ENCODE results near the gene HUWE1.
"Not testable (repeated sequence)": the region's sequence is repeated elsewhere in the genome, so short reads cannot be mapped to it uniquely, and the experiment has no call there.

HUWE1 gene

GRCh38 chrX:53606456-53606855 is 80.1 kb downstream of the HUWE1 start:
- DNase-seq: no peak

DNA sequence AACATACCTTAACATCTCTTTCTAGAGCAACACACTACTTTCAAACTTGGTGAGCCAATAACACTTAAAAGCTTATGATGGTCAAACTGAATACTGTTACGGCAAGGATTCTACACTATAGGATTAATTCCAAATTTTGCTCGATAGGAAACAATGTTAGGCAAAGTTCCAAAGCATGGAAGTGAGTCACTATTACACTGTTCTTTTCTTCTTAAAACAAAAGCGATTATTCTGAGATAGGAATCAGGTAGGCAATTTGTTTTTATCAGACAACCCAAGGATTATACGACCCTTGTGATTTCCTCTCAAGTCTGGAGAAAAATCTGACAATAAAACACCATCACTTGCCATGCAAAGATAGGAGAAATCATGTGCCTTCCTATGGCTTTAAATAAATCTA is 81.5 kb downstream of the HUWE1 start:
- no peak for DNase-seq

- DNase-seq: no peak
Measured at GRCh38 chrX:53599781-53600396, 86.6 kb downstream of the HUWE1 start.

GRCh38 chrX:53598169-53598568 is 88.3 kb downstream of the HUWE1 start:
- DNase-seq: no peak

DNA sequence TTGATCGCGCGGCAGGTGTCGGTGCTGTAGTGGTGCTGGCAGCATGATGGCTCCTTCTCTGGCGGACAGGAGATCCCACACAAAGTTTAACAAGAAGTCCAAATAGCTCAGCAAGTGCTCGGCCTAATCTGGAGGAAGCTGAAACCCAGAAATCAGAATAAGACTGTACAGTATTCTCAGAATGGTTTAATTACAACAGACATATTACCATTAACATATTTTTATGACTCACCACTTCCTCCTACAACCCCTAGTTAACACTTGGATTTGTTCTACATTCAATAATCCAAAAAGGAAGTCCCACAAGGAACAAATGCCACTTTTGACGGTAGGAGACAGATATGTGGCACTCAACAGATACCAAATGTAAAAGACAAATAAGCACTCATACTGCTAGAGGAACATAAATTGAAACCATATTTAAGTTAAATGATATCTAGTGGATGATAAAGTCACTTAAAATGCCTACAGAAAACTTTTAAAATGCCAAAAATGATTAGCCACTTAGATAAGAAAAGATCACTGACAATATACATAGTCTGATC is 91.2 kb downstream of the HUWE1 start:
- DNase-seq: no peak

DNA sequence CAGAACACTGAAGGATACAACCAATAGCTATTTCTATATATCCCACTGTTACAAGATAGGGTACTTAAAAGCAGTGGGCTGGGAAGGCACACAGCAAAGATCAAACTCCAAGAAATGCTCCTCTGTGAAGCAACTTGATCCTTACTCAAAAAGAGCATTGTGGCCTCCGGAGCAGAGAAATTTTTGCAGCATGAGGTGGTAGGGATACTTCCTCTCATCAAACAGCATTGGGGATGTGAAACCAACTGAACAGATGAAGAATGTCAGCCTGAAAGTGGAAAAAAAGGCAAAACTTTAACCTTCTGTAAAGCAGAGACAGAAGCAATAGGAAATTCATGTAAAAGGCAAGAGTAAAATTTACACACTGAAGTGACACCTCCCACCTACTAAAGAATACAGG is 92.2 kb downstream of the HUWE1 start:
- no peak for DNase-seq

GRCh38 chrX:53587795-53588420 is 98.6 kb downstream of the HUWE1 start:
- DNase-seq: no peak

DNA sequence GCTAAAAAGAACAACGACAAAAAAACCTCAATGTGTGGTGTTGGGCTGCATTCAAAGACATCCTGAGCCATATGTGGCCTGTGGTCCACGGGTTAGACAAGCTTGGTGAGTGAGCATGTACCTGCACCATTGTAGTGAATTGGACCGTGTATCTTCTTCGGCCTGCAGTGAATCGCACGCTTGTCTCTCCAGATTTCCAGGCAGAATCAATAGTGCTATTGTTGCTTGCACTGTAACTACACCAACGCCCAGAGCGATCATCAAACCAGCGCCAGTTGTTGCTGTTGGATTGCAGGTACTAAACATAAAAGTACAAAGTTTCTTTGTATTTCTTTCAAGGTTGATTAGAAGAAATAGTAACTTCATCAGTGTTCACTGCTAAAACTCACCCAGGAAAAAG is 101.6 kb downstream of the HUWE1 start:
- DNase-seq: no peak

- DNase-seq: no peak
Measured at GRCh38 chrX:53583571-53583970, 102.9 kb downstream of the HUWE1 start.

GRCh38 chrX:53580742-53581504 is 105.6 kb downstream of the HUWE1 start:
- DNase-seq: no peak

DNA sequence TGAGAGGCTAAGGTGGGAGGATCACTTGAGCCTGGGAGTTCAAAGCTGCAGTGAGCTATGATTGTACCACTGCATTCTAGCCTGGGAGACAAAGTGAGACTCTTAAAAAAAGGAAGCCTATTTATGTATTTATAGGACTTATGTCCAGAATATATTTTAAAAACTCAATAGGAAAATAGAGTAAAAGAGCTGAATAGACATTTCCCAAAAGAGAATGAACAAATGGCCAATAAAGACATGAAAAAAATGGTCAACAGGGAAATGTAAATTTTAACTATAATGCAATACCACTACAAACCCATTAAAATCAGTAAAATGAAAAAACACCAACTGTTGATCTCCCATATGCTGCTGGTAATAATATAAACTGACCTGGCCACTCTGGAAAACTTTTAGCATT is 115.0 kb downstream of the HUWE1 start:
- DNase-seq: no peak

- no peak for DNase-seq
Measured at GRCh38 chrX:53563324-53563723, 123.2 kb downstream of the HUWE1 start.

DNA sequence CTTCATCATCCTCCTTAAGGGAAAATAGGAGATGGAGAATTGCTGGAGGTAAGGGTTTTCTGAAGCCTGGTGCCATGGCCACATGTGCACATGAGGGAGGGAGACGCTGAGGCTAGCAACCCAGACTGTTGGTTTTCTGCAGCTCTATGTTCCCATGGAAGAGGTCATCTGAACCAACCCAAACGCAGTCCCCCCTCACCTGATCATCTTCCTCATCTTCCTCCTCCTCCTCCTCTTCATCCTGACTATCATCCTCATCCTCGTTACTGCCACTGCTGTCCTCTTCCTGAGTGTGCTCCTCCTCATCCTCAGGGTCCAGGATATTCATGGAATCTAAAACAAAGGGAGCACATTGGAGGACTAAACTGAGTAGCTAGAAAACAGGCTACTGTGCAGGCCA is 124.6 kb downstream of the HUWE1 start:
- no peak for DNase-seq

GRCh38 chrX:53558646-53559045 is 127.9 kb downstream of the HUWE1 start:
- DNase-seq: no peak

DNA sequence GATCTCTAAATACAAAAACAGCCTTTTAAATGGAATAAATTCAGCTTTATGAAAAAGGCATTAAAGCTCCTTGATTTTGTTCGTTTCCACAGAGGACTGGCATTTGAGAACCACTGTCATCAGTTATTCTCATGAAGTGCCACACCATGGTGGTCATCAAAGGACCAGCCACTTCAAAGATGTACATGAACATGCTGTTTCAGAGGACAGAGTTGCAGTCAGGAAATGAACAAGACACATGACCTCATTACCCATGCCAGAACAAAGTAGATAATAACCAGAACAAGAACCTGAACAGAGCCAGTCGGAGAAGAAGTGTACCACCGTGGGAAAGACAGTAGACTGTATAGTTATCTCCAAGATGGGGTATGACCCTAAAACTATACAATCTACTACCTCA is 129.7 kb downstream of the HUWE1 start:
- DNase-seq: no peak

- DNase-seq: no peak
Measured at GRCh38 chrX:53550756-53551463, 135.6 kb downstream of the HUWE1 start.

DNA sequence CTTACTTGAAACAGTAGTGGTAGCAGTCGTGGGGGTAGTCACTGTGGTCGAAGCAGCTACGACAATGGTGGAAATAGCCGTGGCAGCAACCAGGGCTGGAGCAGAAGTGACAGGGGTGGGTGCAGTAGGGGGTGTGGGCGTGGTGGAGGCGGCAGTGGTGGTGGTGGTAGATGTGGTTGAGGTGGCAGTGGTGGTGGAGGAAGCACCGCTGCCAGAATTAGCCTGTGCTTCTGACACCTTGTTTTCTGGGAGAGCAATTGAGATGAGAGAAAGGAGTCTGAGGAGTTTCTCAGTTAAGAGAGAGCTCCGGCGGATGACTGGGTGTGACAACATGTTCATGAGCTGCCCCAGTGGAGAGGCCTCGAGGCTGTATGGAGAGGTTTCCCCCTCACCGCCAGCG is 138.9 kb downstream of the HUWE1 start:
- no peak for DNase-seq

DNA sequence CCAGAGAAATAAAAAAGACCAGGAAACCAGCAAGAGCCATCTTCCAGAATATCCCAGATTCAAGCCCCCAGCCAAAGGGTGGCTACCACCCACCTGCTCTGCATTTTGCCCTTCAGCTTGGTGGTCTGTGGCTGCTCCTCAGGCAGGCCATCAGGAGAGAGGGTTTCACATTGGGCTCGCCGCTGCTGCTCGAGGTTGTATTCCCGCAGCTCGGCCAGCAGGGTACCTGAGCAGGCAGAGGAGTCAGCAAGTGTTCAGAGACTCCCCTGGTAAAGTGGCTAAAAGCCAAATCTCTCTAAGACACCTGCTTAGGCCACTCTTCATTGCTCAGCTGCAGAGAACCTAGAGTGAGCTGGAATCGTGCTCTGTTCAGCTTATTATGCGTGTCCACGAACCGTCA is 141.6 kb downstream of the HUWE1 start:
- no peak for DNase-seq

- no peak for DNase-seq
Measured at GRCh38 chrX:53538781-53539180, 147.7 kb downstream of the HUWE1 start.

GRCh38 chrX:53531255-53531966 is 155.1 kb downstream of the HUWE1 start:
- not testable (repeated sequence) for DNase-seq

DNA sequence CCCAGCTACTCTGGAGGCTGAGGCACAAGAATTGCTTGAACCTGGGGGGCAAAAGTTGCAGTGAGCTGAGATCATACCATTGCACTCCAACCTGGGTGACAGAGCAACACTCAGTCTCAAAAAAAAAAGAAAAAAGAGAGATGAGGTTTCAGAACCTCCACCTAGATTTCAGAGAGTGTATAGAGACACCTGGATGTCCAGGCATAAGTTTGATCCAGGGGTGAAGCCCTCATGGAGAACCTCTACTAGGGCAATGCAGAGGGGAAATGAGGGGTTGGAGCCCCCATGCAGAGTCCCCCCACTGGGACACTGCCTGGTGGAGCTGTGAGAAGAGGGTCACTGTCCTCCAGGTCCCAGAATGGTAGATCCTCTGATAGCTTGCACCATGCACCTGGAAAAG is 159.5 kb downstream of the HUWE1 start:
- no peak for DNase-seq

- DNase-seq: no peak
Measured at GRCh38 chrX:53511322-53511721, 175.2 kb downstream of the HUWE1 start.

GRCh38 chrX:53504035-53504434 is 182.5 kb downstream of the HUWE1 start:
- DNase-seq: not testable (repeated sequence)

Data from NCI-H1092 treated with DMSO at 0.1 percent for 48 hours (cell line).